H1 (cell line): ENCODE data around the gene FAM184B. TPM values are rescaled to one million over a fixed set of nuclear protein-coding genes. Genes with fewer than 3 reads are reported as not detected.

ENCODE experiments used
- CTCF ChIA-PET: fragments of 300-600 bp; sonication (Branson Sonifier 250); formaldehyde crosslinking; loops from one replicate; lab custom pipeline; 2021; ENCODE audit not compliant: partially characterized antibody; lab: Charles Lee
- POLR2A ChIA-PET: fragments of 300-600 bp; sonication (Branson Sonifier 250); formaldehyde crosslinking; loops from one replicate; lab custom pipeline; 2021; ENCODE audit warnings: inconsistent platforms; ENCODE audit not compliant: partially characterized antibody; lab: Charles Lee
- DNase-seq, 2 experiments: peaks; one replicate each; pipeline versions ENCODE4 v3.0.0 to v3.0.0-alpha.2; 2010 to 2022; ENCODE audit warnings: low spot score in 2 of 2, low read depth in 1 of 2, mixed read lengths in 1 of 2
- FAIRE-seq: peaks from 2 replicates; lab custom pipeline; 2011; peaks lifted over from hg19 to GRCh38; lab: Jason Lieb, UNC
- H2AFZ ChIP-seq: 2 replicates; pipeline ENCODE4 v1.8.1; 2012; ENCODE audit warnings: low read length, inconsistent platforms
- H2AK5ac ChIP-seq: 2 replicates; pipeline ENCODE4 v1.6.1; 2013; ENCODE audit warnings: low read depth, low read length
- H2BK120ac ChIP-seq: replicated peaks from 2 replicates; pipeline ENCODE3; 2013; ENCODE audit warnings: low read depth, low read length, inconsistent platforms
- H2BK12ac ChIP-seq: 2 replicates; pipeline ENCODE4 v1.6.1; 2013; ENCODE audit warnings: low read depth, low read length
- H2BK15ac ChIP-seq: 2 replicates; pipeline ENCODE4 v1.6.1; 2013; ENCODE audit warnings: low read length
- H2BK20ac ChIP-seq: 2 replicates; pipeline ENCODE4 v1.6.1; 2013; ENCODE audit warnings: low read length
- H2BK5ac ChIP-seq: 2 replicates; pipeline ENCODE4 v1.6.1; 2013; ENCODE audit warnings: low read depth, low read length
- H3K14ac ChIP-seq: 2 replicates; pipeline ENCODE4 v1.6.1; 2013; ENCODE audit warnings: inconsistent platforms; ENCODE audit not compliant: insufficient read length
- H3K18ac ChIP-seq: 2 replicates; pipeline ENCODE4 v1.6.1; 2013; ENCODE audit warnings: low read length; ENCODE audit errors: extremely low read depth
- H3K23ac ChIP-seq: 2 replicates; pipeline ENCODE4 v1.6.1; 2013; ENCODE audit warnings: inconsistent platforms; ENCODE audit not compliant: insufficient read length
- H3K23me2 ChIP-seq: 2 replicates; pipeline ENCODE4 v1.6.1; 2013; ENCODE audit warnings: low read depth, low read length
- H3K27ac ChIP-seq: 2 replicates; pipeline ENCODE4 v1.6.1; 2011; ENCODE audit warnings: low read depth, low read length, inconsistent platforms
- H3K27me3 ChIP-seq, 4 experiments: replicated peaks in 1 of 4; 1 replicate in 1 of 4; 2 replicates in 3 of 4; pipeline versions ENCODE4 v1.6.1 to v1.8.1; 2011 to 2013; ENCODE audit warnings: low read length in 3 of 4, mild to moderate bottlenecking in 3 of 4, inconsistent platforms in 2 of 4, mixed read lengths in 2 of 4, moderate library complexity in 1 of 4; ENCODE audit not compliant: control insufficient read depth in 3 of 4, insufficient read depth in 3 of 4; ENCODE audit errors: extremely low read depth in 1 of 4
- H3K36me3 ChIP-seq, 4 experiments: 2 replicates each; pipeline versions ENCODE4 v1.6.1 to v1.8.1; 2011 to 2013; ENCODE audit warnings: mild to moderate bottlenecking in 4 of 4, low read length in 3 of 4, moderate library complexity in 2 of 4, control low read depth in 1 of 4, inconsistent platforms in 1 of 4; ENCODE audit not compliant: insufficient read depth in 4 of 4, control insufficient read depth in 2 of 4
- H3K4ac ChIP-seq: replicated peaks from 2 replicates; pipeline ENCODE3; 2013; ENCODE audit warnings: low read length, low read depth, mixed read lengths, inconsistent platforms; ENCODE audit not compliant: insufficient read length
- H3K4me1 ChIP-seq, 4 experiments: replicated peaks in 1 of 4; 1 replicate in 1 of 4; 2 replicates in 3 of 4; pipeline versions ENCODE4 v1.6.1 to v1.8.1; 2011 to 2013; ENCODE audit warnings: low read length in 3 of 4, inconsistent platforms in 2 of 4, mixed read lengths in 1 of 4; ENCODE audit not compliant: insufficient read depth in 4 of 4, control insufficient read depth in 3 of 4
- H3K4me2 ChIP-seq, 2 experiments: 2 replicates each; pipeline versions ENCODE4 v1.6.1 to v1.8.1; 2011 to 2013; ENCODE audit warnings: low read depth in 2 of 2, low read length in 2 of 2, control low read depth in 1 of 2, inconsistent platforms in 1 of 2, mild to moderate bottlenecking in 1 of 2; ENCODE audit not compliant: insufficient read depth in 1 of 2
- H3K4me3 ChIP-seq, 4 experiments: fragments of 200-600, 300-600 bp in 1 of 4; sonication (generic), shearing (Covaris generic), sonication (Bioruptor Twin) in 1 of 4; 2 replicates each; pipeline versions ENCODE4 v1.5.1 to v1.8.1; 2011 to 2016; ENCODE audit warnings: low read length in 4 of 4, low read depth in 3 of 4, control low read depth in 2 of 4, inconsistent platforms in 2 of 4, mild to moderate bottlenecking in 2 of 4, mixed read lengths in 1 of 4, moderate library complexity in 1 of 4; ENCODE audit not compliant: insufficient read depth in 2 of 4; ENCODE audit errors: extremely low read depth in 1 of 4
- H3K56ac ChIP-seq: replicated peaks from 2 replicates; pipeline ENCODE3; 2013; ENCODE audit warnings: low read depth, mild to moderate bottlenecking, mixed read lengths, low read length, inconsistent platforms; ENCODE audit not compliant: insufficient read length
- H3K79me1 ChIP-seq: 2 replicates; pipeline ENCODE4 v1.6.1; 2013; ENCODE audit warnings: low read depth, low read length, control low read depth
- H3K79me2 ChIP-seq, 2 experiments: 2 replicates each; pipeline versions ENCODE4 v1.6.1 to v1.8.1; 2012 to 2013; ENCODE audit warnings: low read length in 2 of 2, mild to moderate bottlenecking in 2 of 2, inconsistent platforms in 1 of 2; ENCODE audit not compliant: insufficient read depth in 2 of 2, control insufficient read depth in 1 of 2
- H3K9ac ChIP-seq, 4 experiments: replicated peaks in 1 of 4; 1 replicate in 1 of 4; 2 replicates in 3 of 4; pipeline versions ENCODE4 v1.6.1 to v1.8.1; 2011 to 2013; ENCODE audit warnings: low read depth in 3 of 4, low read length in 3 of 4, control low read depth in 2 of 4, mild to moderate bottlenecking in 2 of 4, moderate library complexity in 2 of 4, inconsistent platforms in 1 of 4; ENCODE audit errors: extremely low read depth in 1 of 4
- H3K9me3 ChIP-seq, 2 experiments: 2 replicates each; pipeline versions ENCODE4 v1.6.1 to v1.8.1; 2012 to 2013; ENCODE audit warnings: mild to moderate bottlenecking in 2 of 2, moderate library complexity in 2 of 2, control low read depth in 1 of 2, inconsistent platforms in 1 of 2, low read depth in 1 of 2, low read length in 1 of 2, mixed read lengths in 1 of 2; ENCODE audit not compliant: insufficient read depth in 2 of 2
- H4K20me1 ChIP-seq, 2 experiments: replicated peaks in 1 of 2; 2 replicates each; pipeline versions ENCODE3 to v1.8.1; 2011 to 2013; ENCODE audit warnings: inconsistent platforms in 2 of 2, low read length in 2 of 2, mild to moderate bottlenecking in 1 of 2; ENCODE audit not compliant: insufficient read depth in 2 of 2, control insufficient read depth in 1 of 2
- H4K5ac ChIP-seq: 2 replicates; pipeline ENCODE4 v1.6.1; 2013; ENCODE audit warnings: low read length, low read depth, mixed read lengths, inconsistent platforms; ENCODE audit not compliant: insufficient read length
- H4K8ac ChIP-seq: 2 replicates; pipeline ENCODE4 v1.8.0; 2013; ENCODE audit warnings: mild to moderate bottlenecking, moderate library complexity, low read length, inconsistent platforms; ENCODE audit not compliant: insufficient read depth; ENCODE audit errors: extremely low read depth
- H4K91ac ChIP-seq: replicated peaks from 2 replicates; pipeline ENCODE3; 2013; ENCODE audit warnings: low read length, mixed read lengths, inconsistent platforms; ENCODE audit not compliant: insufficient read length
- ATF2 ChIP-seq: IDR thresholded peaks from 2 replicates; pipeline ENCODE4 v1.6.1; 2012; ENCODE audit warnings: low read length, inconsistent platforms
- BCL11A ChIP-seq, 2 experiments: IDR thresholded peaks; one replicate each; pipeline ENCODE4 v1.6.1; 2011; ENCODE audit warnings: low read depth in 2 of 2, low read length in 2 of 2, mild to moderate bottlenecking in 2 of 2
- CBX8 ChIP-seq: fragments of 300-800, 300-1000 bp; sonication (generic); IDR thresholded peaks from 2 replicates; pipeline ENCODE4 v1.7.1; 2016; ENCODE audit warnings: low read depth, low read length, borderline replicate concordance
- EP300 ChIP-seq, 2 experiments: IDR thresholded peaks; 1 replicate in 1 of 2; 2 replicates in 1 of 2; pipeline ENCODE4 v1.6.1; 2011 to 2012; ENCODE audit warnings: low read depth in 2 of 2, low read length in 2 of 2, mild to moderate bottlenecking in 2 of 2, borderline replicate concordance in 1 of 2, inconsistent platforms in 1 of 2, moderate library complexity in 1 of 2
- RFX5 ChIP-seq: IDR thresholded peaks from 2 replicates; pipeline ENCODE4 v1.6.1; 2011; ENCODE audit warnings: low read depth, low read length, improper control_type of control experiment, borderline replicate concordance
- SRF ChIP-seq: IDR thresholded peaks from 2 replicates; pipeline ENCODE4 v1.6.1; 2011; ENCODE audit warnings: mild to moderate bottlenecking, low read depth, low read length, moderate library complexity
- WGBS, 2 experiments: shearing (Covaris generic) in 1 of 2; methylation state at CpG; one replicate each; pipeline versions ENCODE4 v1.1.6 to v1.1.7; 2013 to 2015; ENCODE audit warnings: low lambda C conversion rate in 2 of 2, mixed read lengths in 2 of 2, inconsistent platforms in 1 of 2, low coverage in 1 of 2, missing lambda C conversion rate in 1 of 2; ENCODE audit not compliant: insufficient replicate concordance in 2 of 2, insufficient coverage in 1 of 2, insufficient read length in 1 of 2; ENCODE audit errors: extremely low coverage in 1 of 2, missing lambda C conversion rate in 1 of 2; 5-methylcytosine and 5-hydroxymethylcytosine counted together
- long read RNA-seq, 2 experiments: library from RNA in 1 of 2; library from capped mRNA in 1 of 2; stranded (forward); transcript quantifications; one replicate each; pipeline ENCODE4 v2.0.0, GENCODE V29; 2021; ENCODE audit warnings: inconsistent platforms in 1 of 2
- polyA minus RNA-seq, 3 experiments: library from RNA; depleted of rRNA, polyadenylated mRNA; stranded (reverse); fragments of >200 nt; gene quantifications; 1 replicate in 2 of 3; 2 replicates in 1 of 3; pipeline ENCODE4 v1.2.3, GENCODE V29; 2011
- polyA plus RNA-seq, 7 experiments: library from polyadenylated mRNA; depleted of rRNA in 3 of 7; stranded (reverse) in 5 of 7; unstranded in 2 of 7; fragments of >200 nt in 5 of 7; fragments of 200-250 nt in 2 of 7; gene quantifications; 1 replicate in 5 of 7; 2 replicates in 1 of 7; 4 replicates in 1 of 7; pipeline versions ENCODE4 v1.2.1 to v1.2.3, GENCODE V29; 2011 to 2013; ENCODE audit warnings: missing spikeins in 2 of 7, mixed read lengths in 2 of 7
- total RNA-seq: library from RNA; stranded (reverse); fragmentation: NEBNext Ultra II Directional; extraction: Animal tissue kit (Norgen Biotek cat#: 25700); gene quantifications from 2 replicates; pipeline ENCODE4 v1.2.1, GENCODE V29; 2021

The FAM184B gene
- total RNA-seq (0.39 and 0.46 TPM in 2 replicates), polyA plus RNA-seq (2011; rRNA removed) (0.05 TPM in 2 replicates), polyA minus RNA-seq (2011; rRNA and poly(A)+ RNA removed) (0.05 and 0.06 TPM in 2 replicates)
- polyA plus RNA-seq (2011; cell fraction: cytosol; rRNA removed), result 0.08 TPM
- polyA plus RNA-seq (2011; cell fraction: nucleus; rRNA removed), result 0.07 TPM
- polyA plus RNA-seq (2012, experiment 1 of 2), result 0.19 to 0.20 TPM (median 0.19 TPM) in 3 of 4 replicates, not detected in the other
- polyA plus RNA-seq (2012, experiment 2 of 2), result 0.03 TPM
- 0.28 TPM for polyA plus RNA-seq (2013, experiment 1 of 2)
- 0.24 TPM for polyA plus RNA-seq (2013, experiment 2 of 2)
- polyA minus RNA-seq (2011; cell fraction: cytosol; rRNA and poly(A)+ RNA removed), result 0.15 TPM
- polyA minus RNA-seq (2011; cell fraction: nucleus; rRNA and poly(A)+ RNA removed), result 0.10 TPM
- long read RNA-seq, experiment 1, result 0 reads
- long read RNA-seq, experiment 2, result 0 reads

GRCh38 chr4:17781300-17782287, at the start of gene FAM184B:
Gene FAM184B, minus strand, starts transcription at chr4:17781621. Its CDS starts 322 bp downstream, at chr4:17781299.
- Histone ChIP-seq H2AFZ (peak within 1 kb of the TSS; percentile 43), H3K23me2 (peaks cover 13% of the 10 kb centered on the region; the same call in 1 of the 2 replicates), H4K20me1 (peaks cover 0 to 1% of the 10 kb centered on the region in 2 experiments), H2AK5ac (no peak within 1 kb of the TSS), H3K79me1 (no peaks in the 10 kb centered on the region), H3K9ac (no peak within 1 kb of the TSS; a peak in 2 of 7 replicates), H2BK12ac (peak within 1 kb of the TSS; percentile 63; the same call in 1 of the 2 replicates), H4K8ac (peak within 1 kb of the TSS; percentile 91; the same call in 1 of the 2 replicates), H2BK5ac (no peak within 1 kb of the TSS), H4K91ac (peak within 1 kb of the TSS; percentile 10), H3K36me3 (no peaks in the 10 kb centered on the region), H4K5ac (no peak within 1 kb of the TSS), H3K4me3 (peak within 1 kb of the TSS; percentile 16 to 62 (median 40)), H2BK20ac (no peak within 1 kb of the TSS), H3K23ac (no peak within 1 kb of the TSS), H3K56ac (no peak within 1 kb of the TSS), H3K9me3 (no peaks in the 10 kb centered on the region), H3K4me1 (peaks cover 0 to 14% (median 6%) of the 10 kb centered on the region in 4 experiments; a peak in 5 of 7 replicates), H2BK15ac (no peak within 1 kb of the TSS), H3K79me2 (no peaks in the 10 kb centered on the region), H3K27ac (no peak within 1 kb of the TSS), H3K27me3 (peaks cover 21 to 36% (median 32%) of the 10 kb centered on the region in 4 experiments), H3K18ac (peak within 1 kb of the TSS; percentile 60; the same call in 1 of the 2 replicates), H2BK120ac (no peak within 1 kb of the TSS), H3K4ac (no peak within 1 kb of the TSS), H3K4me2 (peak within 1 kb of the TSS; percentile 82 to 92), H3K14ac (no peak within 1 kb of the TSS)
- ChIA-PET POLR2A (interaction anchor here (0.7 to 2.0 kb wide), 7 partner anchors 8 to 166 kb away, joined by 3 to 5 read pairs (median 4); partner anchors contain the start of genes DCAF16 and NCAPG), CTCF (interaction anchor here (0.7 to 1.1 kb wide), 5 partner anchors 9 to 135 kb away, joined by 3 to 4 read pairs (median 3); no protein-coding TSS in a partner anchor)
- DNase-seq (peak in 1 of 2 experiments; percentile 70), FAIRE-seq (no peak)
- 3% methylated on average over 40 of the region's 82 CpGs; no CpG with 5 or more reads in 1 of the 2 experiments for WGBS, 2 experiments
- TF ChIP-seq RFX5, result no peak
- TF ChIP-seq CBX8, result no peak
- no peak for TF ChIP-seq SRF
- no peak for TF ChIP-seq ATF2
- no peak for TF ChIP-seq EP300 (IDR thresholded peaks at IDR 0.05; ENCODE audit: borderline replicate concordance in 1 of 2, low read depth in 2 of 2, low read length in 2 of 2)
- TF ChIP-seq BCL11A (IDR thresholded peaks at IDR 0.05; ENCODE audit: low read depth in 2 of 2, low read length in 2 of 2), result no peak
